ENCODE results near the gene IL17RE.
A peak's percentile ranks its signal among the peaks of the same experiment; 100 is the strongest.

The IL17RE gene

DNA sequence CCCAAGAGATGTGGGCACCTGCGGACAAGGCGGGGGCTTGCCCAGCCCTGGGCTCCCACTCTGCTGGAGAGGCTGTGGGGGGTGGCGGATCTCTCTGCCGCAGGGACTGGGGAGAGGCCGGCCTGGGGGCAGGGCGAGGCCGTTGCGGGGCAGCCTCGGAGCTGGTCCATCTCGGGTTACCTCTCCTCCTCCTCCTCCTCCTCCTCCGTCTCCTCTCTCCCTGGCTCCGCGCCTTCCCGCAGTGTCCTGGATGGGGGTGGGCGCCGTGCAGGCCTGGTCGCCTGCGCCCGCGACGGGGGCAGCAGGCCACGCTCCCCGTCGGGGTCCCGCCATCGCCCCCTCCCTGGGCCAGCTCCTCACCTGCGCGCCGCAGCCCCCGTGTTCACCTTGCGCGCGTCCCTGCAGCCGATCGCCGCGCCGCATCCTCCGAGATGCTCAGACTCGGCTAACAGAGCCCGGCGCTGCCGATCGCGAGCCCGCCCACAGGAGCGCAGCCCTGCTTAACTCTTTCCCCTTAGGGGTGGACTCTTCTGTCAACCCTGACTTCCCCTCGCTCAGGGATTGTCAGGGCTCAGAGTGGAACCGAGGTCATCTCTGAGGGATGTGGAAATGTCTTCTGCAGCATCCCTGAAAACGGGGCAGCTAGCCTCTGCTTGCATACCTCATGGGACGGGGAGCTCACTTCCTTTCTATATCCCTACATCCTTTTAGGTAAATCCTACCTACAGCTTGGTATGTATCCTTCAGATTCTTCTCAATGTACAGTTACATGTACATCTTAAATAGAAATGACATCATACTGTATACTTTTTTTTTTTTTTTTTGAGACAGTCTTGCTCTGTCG lies 49.5 kb downstream of the IL17RE start, which contains the start of gene PRRT3 (continued):
- TF ChIP-seq PRDM4 (tag by site-specific recombination; IDR thresholded peaks at IDR 0.05) (no peak), ZNF404 (tag by site-specific recombination; IDR thresholded peaks at IDR 0.05) (no peak), ZNF19 (tag by site-specific recombination; IDR thresholded peaks at IDR 0.05; ENCODE audit: low read depth) (no peak), ZFP41 (tag by site-specific recombination; IDR thresholded peaks at IDR 0.05; ENCODE audit: borderline replicate concordance) (no peak), ZNF555 (tag by site-specific recombination; conservative IDR thresholded peaks at IDR 0.05) (no peak), ZNF16 (tag by site-specific recombination; IDR thresholded peaks at IDR 0.05; ENCODE audit: low read depth) (peak; percentile 17; the same call in 1 of the 2 replicates), ZNF138 (tag by site-specific recombination; IDR thresholded peaks at IDR 0.05; ENCODE audit: borderline replicate concordance) (no peak), ZNF37A (tag by site-specific recombination; IDR thresholded peaks at IDR 0.05) (no peak), TCF7L2 (IDR thresholded peaks at IDR 0.05; ENCODE audit: borderline replicate concordance, low read depth, low read length) (no peak), ZNF366 (tag by site-specific recombination; conservative IDR thresholded peaks at IDR 0.05) (peak; percentile 48; the same call in 1 of the 2 replicates), ZFP37 (tag by site-specific recombination; IDR thresholded peaks at IDR 0.05) (no peak), ZNF670 (tag by site-specific recombination; IDR thresholded peaks at IDR 0.05; ENCODE audit: low read depth) (no peak), HOXA7 (CRISPR knock-in tag; IDR thresholded peaks at IDR 0.05; ENCODE audit: borderline replicate concordance) (no peak), ZFP69B (tag by site-specific recombination; IDR thresholded peaks at IDR 0.05) (no peak), ZNF521 (tag by site-specific recombination; IDR thresholded peaks at IDR 0.05) (no peak), ZNF175 (tag by site-specific recombination; IDR thresholded peaks at IDR 0.05) (no peak), SALL2 (tag by site-specific recombination; IDR thresholded peaks at IDR 0.05; ENCODE audit: borderline replicate concordance) (no peak), ZBTB17 (tag by site-specific recombination; IDR thresholded peaks at IDR 0.05) (peak; percentile 98), GLIS2 (tag by site-specific recombination; IDR thresholded peaks at IDR 0.05) (peak; percentile 94), KLF8 (tag by site-specific recombination; IDR thresholded peaks at IDR 0.05) (peak; percentile 79), ZXDB (tag by site-specific recombination; IDR thresholded peaks at IDR 0.05) (peak; percentile 64), ZNF76 (tag by site-specific recombination; IDR thresholded peaks at IDR 0.05; ENCODE audit: borderline replicate concordance, low read depth) (peak; percentile 65; the same call in 1 of the 2 replicates), ZSCAN16 (tag by site-specific recombination; IDR thresholded peaks at IDR 0.05) (no peak; the same call in 1 of the 2 replicates), ZNF843 (tag by site-specific recombination; IDR thresholded peaks at IDR 0.05) (no peak), ZNF677 (tag by site-specific recombination; IDR thresholded peaks at IDR 0.05) (no peak), ZNF350 (tag by site-specific recombination; IDR thresholded peaks at IDR 0.05) (no peak), ZNF548 (tag by site-specific recombination; IDR thresholded peaks at IDR 0.05) (no peak), ZNF530 (tag by site-specific recombination; IDR thresholded peaks at IDR 0.05; ENCODE audit: low read depth) (no peak), ZNF266 (tag by site-specific recombination; IDR thresholded peaks at IDR 0.05; ENCODE audit: low read depth) (no peak)
- TF ChIP-seq, protein P1, sequence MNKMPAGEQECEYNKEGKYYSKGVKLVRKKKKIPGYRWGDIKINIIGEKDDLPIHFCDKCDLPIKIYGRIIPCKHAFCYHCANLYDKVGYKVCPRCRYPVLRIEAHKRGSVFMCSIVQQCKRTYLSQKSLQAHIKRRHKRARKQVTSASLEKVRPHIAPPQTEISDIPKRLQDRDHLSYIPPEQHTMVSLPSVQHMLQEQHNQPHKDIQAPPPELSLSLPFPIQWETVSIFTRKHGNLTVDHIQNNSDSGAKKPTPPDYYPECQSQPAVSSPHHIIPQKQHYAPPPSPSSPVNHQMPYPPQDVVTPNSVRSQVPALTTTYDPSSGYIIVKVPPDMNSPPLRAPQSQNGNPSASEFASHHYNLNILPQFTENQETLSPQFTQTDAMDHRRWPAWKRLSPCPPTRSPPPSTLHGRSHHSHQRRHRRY (tag by site-specific recombination; IDR thresholded peaks at IDR 0.05): no peak
- TF ChIP-seq, protein P2, sequence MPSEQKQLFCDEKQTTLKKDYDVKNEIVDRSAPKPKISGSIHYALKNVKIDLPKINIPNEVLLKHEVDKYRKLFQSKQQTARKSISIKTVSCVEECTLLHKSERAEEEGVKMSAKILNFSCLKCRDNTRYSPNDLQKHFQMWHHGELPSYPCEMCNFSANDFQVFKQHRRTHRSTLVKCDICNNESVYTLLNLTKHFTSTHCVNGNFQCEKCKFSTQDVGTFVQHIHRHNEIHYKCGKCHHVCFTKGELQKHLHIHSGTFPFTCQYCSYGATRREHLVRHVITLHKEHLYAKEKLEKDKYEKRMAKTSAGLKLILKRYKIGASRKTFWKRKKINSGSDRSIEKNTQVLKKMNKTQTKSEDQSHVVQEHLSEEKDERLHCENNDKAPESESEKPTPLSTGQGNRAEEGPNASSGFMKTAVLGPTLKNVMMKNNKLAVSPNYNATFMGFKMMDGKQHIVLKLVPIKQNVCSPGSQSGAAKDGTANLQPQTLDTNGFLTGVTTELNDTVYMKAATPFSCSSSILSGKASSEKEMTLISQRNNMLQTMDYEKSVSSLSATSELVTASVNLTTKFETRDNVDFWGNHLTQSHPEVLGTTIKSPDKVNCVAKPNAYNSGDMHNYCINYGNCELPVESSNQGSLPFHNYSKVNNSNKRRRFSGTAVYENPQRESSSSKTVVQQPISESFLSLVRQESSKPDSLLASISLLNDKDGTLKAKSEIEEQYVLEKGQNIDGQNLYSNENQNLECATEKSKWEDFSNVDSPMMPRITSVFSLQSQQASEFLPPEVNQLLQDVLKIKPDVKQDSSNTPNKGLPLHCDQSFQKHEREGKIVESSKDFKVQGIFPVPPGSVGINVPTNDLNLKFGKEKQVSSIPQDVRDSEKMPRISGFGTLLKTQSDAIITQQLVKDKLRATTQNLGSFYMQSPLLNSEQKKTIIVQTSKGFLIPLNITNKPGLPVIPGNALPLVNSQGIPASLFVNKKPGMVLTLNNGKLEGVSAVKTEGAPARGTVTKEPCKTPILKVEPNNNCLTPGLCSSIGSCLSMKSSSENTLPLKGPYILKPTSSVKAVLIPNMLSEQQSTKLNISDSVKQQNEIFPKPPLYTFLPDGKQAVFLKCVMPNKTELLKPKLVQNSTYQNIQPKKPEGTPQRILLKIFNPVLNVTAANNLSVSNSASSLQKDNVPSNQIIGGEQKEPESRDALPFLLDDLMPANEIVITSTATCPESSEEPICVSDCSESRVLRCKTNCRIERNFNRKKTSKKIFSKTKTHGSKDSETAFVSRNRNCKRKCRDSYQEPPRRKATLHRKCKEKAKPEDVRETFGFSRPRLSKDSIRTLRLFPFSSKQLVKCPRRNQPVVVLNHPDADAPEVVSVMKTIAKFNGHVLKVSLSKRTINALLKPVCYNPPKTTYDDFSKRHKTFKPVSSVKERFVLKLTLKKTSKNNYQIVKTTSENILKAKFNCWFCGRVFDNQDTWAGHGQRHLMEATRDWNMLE (tag by site-specific recombination; conservative IDR thresholded peaks at IDR 0.05; ENCODE audit: low read depth): no peak
- TF ChIP-seq, protein P3, sequence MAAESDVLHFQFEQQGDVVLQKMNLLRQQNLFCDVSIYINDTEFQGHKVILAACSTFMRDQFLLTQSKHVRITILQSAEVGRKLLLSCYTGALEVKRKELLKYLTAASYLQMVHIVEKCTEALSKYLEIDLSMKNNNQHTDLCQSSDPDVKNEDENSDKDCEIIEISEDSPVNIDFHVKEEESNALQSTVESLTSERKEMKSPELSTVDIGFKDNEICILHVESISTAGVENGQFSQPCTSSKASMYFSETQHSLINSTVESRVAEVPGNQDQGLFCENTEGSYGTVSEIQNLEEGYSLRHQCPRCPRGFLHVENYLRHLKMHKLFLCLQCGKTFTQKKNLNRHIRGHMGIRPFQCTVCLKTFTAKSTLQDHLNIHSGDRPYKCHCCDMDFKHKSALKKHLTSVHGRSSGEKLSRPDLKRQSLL (tag by site-specific recombination; IDR thresholded peaks at IDR 0.05): no peak
